ENCODE results near the gene PTPRM.

PTPRM gene

DNA sequence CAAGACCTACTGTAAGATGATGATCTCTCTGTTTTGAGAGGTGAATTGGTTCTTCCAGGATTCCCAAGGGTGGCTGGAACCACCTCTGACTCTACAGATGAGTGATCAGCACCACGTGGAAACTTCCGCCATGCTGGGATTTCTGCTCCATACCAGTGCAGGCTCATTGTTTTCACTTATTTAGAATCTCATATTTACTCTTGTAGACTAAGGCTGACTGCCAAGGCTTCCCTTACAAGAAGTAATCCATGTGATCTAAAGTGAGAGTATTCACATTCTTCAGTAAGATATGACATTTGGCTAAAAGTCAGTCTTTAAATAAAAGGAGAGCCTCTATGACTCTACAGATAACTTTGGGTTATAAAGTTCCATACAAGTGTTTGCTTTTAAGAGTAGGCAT, 719.2 kb downstream of the PTPRM start:
- no peak for DNase-seq (ENCODE audit: low read depth)

DNA sequence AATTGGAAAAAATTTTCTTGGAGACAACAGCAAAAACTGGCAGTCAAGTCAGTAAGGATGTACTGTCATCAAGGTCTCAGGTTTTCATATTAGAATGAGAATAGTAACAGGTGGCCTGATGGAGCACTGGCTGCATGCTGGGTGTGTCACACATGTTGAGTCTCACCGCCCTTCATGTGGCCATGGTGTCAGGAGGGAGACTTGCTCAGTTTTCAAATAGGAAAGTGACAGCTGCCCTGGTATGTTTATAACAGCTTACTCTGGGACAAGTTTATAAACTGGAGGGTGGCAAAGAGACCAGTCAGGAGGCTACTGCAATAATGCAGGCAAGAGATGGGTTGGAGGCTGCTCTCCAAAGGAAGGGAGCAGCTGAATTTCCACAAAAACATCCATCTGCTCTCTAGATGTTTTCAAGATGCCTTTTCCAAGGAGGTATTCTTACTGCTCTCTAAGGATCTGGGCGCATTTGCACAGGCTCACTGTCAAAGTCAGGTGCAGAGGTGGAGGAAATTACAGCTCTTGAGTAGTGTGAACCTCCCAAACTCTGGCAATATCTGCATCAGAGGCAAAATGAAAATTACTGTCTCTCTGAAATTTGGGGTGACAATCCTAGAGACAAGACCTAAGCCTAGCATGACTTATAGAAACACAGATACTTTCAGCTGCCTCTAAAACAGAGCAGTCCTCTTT, 720.2 kb downstream of the PTPRM start:
- DNase-seq (ENCODE audit: low read depth): no peak

DNA sequence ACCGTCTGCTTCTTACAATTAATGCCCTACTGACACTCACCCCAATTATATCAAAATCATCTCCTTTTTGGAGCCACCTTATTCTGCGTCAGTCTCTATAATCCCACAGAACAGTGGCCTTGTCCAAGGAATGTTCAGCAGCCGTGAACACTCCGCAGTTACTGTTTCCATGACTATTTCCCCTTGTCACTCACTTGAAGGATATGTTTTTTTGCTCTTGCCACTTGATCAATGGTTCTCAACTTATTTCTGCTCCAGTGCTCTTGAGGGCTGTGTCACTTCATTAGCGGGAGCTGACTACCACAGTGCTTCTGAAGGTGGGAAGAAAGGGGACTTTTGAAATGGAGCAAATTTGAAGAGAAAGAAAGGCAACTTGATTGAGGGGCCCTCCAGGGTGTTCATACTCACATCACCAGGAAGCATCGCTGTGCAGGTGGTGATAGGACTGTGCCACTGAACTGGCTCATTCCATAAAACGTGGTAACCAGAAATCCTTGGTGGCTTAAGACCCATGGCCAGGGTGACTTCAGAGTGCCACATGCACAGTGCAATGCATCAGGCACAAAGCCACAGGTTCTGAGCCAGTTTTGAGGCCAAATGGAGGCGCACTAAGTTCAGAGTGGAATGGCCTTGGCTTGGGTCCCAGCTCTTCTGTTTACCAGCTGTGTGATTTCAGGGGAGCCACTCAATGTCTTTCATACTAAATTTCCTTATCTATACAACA, 721.5 kb downstream of the PTPRM start:
- no peak for DNase-seq (ENCODE audit: low read depth)

DNA sequence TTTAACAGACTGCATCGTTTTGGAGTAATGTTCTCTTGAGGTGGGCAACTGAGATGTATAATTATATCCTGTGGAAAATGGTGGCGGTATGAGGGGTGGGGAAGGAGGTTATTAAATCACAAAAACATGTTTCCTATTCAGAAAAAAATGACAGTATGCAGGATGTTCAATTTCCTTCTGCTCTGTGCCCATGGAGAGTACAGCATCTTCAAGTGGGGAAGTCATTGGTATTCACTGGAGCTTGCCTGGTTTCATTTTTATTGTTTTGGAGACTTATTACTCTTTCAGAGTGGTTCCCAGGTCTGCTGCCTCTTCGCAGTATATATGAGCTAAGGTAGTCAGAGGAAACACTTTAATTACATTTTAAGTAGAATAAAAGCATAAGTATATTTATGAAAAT, 723.3 kb downstream of the PTPRM start:
- no peak for DNase-seq (ENCODE audit: low read depth)

DNA sequence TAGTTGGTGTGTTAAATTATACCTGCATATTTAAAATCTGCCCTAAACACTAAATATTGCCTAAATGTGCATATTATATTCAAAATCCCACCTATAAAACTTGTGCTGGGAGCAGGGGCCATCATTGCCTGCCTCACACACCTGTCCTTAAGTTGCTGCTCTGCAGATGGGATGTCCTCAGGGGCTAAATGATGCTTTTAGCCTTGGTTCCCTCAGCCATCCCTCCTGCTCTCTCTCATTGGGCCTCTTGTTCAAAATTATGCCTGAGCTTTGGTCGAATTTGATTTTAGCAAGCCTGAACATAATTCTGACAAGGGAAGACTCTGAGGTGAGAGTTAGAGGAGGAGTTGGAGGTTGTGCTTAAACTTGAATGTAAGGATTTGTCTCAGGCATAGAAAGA, 723.8 kb downstream of the PTPRM start:
- no peak for DNase-seq (ENCODE audit: low read depth)

DNA sequence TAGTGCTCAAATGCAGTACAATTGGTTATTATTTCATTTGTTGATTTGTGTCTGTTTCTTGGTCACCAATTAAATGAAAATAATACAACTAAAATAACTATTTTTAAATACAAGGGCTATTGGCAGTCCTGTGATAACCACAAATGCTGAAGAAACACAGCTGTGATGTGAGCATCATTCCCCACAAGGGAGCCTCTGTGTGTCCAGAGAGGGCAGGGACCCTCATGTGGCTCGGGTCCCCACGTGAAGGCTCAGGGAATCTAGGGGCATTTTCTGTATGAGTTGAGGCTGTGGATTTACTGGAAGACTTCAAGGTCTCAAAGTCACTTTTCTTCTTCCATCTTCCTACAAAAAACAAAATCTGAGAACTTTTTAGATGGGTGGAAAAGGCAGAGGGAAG, 726.1 kb downstream of the PTPRM start:
- no peak for DNase-seq (ENCODE audit: low read depth)

DNA sequence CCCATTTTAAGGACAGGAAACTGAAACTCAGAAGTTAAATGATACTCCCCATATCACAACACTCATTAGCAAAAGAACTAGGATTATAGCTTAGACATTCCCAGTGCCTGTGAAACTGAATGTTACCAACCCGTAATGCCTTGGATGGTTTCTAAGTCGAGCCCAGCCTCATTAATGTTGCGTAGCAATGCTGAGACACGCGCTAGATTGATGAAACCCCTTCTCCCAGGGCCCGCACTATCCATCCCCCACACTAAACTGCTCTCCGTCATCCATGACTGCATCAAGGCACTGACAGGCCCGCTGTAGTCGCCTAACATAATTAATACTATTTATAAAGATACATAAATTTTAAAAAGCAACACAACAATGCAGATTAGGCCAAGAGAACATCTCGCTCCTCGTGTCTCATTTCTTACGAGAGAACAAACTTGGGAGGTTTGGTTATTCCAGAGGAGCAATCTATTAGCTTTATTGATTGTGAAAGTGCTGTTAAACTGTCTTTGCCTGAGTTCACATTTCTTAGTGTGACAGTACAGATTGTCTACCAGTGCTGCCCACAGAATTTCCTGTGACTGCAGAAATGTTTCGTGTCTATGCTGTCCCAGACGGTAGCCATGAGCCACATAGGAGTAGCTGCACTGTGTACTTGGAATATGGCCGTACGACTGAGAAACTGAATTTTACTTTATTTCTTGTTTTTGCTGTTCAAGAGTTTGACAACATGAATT, 729.9 kb downstream of the PTPRM start:
- DNase-seq (ENCODE audit: low read depth): no peak

DNA sequence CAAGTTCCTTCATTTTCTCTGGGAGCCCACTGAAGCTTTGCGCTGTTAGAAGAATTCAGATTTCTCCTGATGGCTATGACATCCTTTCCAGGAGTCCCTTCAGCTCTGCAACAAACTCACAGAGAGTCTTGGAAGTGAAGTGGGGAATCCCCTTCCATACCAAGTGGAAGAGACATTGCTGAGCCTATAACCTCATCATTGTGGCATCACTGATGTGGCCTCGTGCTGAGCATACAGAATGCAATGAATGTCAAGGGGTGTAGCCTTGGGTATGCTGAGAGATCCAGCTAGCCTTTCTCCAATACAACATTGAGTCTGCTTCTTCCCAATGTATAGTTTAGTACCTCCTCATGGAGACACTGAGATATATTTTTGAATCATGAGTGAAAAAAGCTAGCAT, 731.1 kb downstream of the PTPRM start:
- DNase-seq (ENCODE audit: low read depth): peak; percentile 15

DNA sequence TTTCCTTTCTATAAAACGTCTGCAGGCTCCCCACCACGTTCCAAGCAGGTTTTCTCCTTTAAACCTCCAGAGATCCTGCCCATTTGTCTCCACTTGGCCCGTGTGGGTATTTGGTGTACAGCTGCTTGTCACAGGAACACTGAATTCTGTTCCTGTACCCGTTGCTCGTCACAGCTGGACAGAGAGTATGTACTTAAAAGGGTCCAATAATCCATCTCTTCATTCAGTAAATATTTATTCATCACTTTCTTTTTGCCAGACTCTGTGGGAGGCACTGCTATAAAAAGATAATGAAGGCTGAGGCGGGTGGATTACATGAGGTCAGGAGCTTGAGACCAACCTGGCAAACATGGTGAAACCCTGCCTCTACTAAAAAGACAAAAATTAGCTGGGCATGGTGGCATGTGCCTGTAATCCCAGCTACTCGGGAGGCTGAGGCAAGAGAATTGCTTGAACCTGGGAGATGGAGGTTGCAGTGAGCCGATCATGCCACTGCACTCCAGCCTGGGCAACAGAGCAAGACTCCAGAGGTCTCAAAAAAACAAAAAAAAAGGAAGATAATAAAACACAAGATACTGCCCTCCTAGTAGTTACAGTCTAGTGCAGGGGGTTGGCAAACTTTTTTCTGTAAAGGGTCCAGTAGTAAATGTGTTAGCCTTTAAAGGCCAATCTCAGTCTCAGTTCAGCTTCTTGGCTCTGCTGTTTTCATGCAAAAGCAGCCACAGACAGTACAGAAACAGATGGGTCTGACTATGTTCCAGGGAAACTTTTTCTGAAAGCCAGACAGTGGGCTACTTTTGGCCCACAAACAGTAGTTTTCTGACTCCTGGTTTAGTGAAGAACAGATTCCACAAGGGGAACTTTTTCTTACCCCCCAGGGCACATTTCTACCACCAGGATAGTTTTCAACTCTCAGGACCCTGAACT, 732.2 kb downstream of the PTPRM start:
- no peak for DNase-seq (ENCODE audit: low read depth)

DNA sequence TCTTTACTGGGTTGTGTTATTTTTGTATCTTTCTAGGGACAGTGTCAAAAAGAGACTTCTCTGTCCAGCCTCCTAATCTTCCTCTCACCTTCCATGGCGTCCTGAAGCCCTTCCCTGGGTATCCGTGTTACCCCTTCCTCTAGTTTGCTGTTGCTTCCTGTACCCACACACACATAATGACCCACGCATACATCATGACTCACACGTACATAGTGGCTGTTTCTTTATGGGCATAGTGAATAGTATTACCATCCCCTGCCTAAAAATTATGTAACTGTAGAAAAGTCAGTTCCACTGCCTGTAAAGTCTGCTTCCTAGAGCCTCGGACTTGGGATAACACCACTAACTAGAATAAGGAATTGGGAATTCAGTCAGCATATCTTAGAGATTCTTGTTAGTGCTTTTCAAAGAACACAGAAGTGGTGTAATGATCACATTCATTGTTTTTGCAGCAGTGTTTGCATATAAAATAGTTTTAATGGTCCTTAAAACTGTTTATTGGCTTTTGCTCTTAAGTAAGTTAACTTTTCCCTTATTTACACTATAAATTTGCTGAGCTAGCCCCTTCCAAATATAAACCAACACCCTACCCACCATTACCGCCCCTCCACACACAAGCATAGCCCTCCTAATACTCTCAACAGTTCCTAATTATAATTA, 733.8 kb downstream of the PTPRM start:
- DNase-seq (ENCODE audit: low read depth): peak; percentile 18

DNA sequence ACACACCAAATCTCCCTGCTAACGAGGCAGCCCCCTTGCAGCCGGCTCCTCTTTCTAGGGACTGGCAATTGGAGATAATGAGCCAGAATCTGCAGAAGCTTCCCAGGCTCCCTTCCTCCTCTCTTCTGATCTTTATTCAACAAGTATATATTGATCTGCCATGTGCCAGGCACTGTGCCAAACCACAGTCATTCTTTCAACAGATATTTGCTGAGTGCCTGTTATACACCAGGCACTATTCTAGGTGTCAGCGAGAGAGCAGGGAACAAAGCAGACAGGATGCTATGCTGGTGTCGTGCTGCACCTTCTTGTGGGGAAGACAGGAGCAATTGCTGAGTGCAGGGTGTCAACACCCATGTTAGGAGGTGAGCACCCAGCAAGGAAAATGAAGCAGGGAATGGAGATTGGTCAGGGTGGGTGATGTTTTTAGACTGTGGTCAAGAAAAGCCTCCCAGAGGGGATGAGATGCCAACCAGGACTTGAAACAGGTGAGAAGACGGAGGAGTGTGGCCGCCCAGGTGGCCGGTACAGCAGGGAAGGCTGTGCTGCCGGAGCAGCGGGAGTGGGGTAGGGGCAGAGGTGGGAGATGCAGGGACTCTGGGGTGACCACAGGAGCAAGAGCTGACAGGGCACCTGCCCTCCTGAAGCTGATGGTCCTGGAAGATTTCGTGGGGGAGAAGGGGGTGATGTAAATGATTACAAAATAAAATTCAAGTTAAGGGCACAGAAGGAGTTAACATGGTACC, 734.5 kb downstream of the PTPRM start:
- no peak for DNase-seq (ENCODE audit: low read depth)

DNA sequence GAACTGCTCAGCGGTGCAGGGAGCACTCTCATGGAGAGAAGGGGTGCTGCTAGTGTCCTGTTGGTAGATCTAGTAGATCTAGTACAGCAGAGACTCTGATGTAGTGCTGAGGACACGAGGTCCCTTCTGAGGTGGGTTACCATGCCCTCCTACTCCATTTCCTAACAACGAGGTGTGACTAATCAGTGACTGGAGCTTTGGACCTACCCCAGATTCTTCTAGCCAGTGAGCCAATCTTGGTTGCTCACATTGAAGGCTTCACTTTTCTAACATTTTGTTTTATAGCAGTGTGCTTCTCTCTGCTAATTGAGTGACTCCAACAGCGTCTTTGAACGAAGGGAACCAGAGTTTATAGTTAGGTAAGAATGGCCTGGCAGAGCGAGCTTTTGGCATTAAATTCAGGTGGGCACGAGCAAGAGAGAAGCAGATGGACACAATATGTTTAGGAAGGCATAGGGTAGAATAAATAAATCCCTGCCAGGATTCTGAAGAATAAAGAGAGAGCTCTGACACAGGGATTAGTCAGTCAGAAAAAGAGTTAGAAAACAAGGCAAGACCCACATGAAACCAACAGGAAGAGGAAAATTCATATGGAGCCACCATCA, 736.1 kb downstream of the PTPRM start:
- DNase-seq (ENCODE audit: low read depth): peak; percentile 19

DNA sequence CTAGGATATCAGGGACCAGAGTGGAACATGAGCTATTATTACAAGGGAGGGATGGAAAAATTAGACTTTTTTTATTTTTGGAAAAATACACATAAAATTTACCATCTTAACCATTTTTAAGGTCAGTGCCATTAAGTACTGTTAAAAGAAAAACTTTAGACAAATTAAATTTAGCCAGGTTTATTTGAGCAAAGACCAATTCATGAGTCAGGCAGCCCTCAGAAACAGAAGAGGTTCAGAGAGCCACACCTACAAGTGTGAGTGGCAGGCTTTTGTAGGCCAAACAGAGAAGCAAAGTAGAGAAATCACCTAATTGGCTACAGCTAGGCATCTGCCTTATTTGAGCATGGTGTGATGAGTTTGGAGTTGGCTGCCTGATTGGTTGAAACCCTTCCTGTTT, 740.8 kb downstream of the PTPRM start:
- no peak for DNase-seq (ENCODE audit: low read depth)

DNA sequence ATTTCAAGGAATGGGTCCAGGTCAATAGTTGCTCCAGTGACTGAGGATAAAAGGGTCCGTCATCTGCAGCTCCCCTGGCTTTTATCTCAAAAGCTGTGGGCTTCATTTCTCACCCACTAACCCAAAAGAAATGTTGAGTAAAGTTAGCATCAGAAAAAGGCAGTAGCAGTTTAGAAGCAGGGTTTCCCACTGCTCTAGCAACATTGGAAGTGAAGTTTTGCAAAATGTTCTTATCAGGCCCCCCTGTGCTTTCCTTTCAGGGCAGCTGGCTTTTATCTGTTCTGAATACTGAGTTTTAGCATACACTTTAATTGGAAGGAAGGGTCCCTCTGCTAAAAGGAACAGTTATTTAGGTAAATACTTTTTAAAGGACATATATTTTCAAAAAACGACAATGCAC, 745.9 kb downstream of the PTPRM start:
- DNase-seq (ENCODE audit: low read depth): no peak

DNA sequence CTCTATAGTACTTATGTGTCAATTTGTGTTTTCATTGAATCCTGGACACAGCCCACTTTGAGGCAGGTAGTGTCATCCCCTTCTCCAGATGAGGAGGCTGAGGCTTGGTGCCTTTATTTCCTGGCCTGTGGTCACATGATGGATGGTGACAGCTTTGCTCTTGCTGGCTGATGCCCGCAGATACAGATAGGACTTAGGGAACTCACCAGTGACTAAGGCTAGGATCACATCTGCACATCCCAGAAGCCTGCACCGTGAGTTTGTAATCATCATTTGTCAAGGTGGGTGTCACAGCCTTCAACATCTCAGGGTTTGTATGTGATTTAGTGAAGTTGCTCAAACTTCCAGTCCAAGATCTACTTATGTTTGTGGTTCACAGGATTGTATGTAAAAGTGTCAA, 747.0 kb downstream of the PTPRM start:
- no peak for DNase-seq (ENCODE audit: low read depth)

DNA sequence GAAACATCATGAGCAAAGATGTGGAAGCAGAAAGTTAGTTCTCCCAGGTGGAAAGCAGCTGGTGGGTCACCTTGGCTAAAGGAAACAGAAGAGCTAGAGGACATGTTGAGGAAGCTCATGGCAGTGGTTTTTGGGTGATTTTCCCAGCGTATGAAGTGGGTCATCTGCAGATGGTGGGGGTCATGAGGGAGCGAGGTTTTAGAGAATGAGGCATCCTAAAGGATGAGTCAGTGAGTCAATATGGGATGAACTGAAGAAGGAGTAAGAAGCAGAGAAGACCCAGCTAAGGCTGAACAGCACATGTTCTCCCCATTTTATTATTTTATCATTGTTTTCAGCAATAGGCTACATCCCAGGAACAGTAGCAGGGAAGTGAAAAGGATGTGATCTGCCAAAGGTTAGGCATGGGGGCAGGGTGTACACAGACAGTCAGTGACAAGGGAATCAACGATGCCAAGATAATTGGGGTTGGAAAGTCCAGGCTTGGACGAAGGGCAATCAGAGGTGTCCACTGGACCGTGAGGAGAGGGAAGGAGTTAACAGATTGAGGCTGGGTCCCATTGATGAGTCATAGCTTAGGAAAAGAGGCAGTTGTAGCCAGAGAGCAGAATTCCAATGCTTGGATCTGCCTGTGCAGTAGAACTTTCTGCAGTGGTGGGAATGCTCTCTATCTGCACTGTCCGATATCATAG, 752.8 kb downstream of the PTPRM start:
- peak; percentile 46 for DNase-seq (ENCODE audit: low read depth)

DNA sequence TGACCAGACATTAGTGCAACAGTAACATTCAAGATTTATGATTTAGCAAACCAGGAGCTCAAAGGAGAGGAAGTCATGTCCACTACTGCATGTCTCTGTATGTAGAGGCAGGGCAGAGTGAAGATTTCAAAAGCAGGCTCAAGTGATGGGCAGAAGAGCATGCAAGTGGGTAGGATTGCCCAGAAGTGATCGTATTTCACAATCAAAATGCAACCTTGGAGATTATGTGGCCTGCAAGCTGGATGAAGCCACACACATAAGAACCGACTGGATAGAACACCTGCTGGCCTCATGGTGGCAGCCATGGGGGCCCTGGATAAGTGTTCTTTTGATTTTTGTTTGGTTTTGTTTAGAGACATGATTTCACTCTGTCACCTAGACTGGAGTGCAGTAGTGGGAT, 755.4 kb downstream of the PTPRM start:
- no peak for DNase-seq (ENCODE audit: low read depth)

DNA sequence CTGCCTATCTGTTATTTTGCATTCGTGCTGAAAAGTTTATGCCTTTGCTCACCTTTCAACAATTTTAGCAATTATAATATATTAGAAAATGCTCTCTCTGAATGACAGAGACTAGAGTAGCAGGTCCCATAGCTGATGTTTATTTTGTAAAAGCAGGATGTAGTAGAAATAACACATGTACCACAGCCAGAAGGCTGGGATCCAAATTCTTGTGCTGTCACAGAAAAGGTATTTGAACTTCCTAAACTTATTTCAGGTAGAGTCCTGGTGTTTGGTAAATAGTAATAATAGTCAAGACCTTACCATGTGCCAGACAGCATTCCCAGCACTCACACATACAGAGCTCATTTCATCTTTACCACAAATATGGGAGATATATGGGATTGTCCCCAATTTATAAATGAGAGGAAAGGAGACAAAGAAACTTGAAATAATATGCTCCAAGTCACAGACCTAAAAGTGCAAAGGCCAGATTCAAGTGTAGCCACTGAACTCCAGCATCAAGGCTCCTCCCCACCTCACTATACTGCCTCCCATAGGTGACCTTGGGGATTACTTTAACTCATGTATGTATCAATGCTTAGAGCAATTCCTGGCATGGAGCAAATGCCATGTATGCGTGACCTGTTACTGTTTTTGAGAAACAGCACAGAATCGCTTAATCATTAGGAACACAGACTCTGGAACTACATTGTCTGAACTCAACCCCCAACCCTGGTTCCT, 757.4 kb downstream of the PTPRM start:
- no peak for DNase-seq (ENCODE audit: low read depth)

DNA sequence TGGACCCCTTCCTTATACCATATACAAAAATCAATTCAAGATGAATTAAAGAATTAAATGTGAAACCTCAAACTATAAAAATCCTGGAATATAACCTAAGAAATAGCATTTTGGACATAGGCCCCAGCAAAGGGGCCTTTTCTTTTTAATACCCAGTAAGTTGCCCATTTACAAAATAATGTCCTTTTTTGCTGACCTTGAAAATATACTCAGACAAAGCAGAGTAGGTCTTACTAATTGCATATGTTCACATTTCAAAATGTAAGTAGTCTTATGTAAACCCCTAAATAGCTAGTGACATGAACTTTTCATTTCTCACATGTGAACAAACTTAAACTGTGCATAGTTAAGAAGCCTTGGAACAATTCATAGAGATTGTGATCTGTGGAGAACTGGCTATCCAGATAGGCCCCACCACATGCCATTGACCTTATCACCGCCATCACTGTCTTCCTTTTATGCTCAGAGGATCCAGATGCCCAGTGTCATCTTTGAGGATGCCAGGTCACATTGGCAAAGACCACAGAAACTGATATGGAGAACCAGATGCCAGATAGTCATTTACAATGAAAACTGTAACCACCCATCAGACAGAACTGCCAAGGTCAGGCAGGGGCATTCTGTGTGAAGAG, 759.8 kb downstream of the PTPRM start:
- no peak for DNase-seq (ENCODE audit: low read depth)

Measured in ELR (cell line).